Measurements from ENCODE around the gene HIP1R. TPM values are rescaled to one million over a fixed set of nuclear protein-coding genes. Genes with fewer than 3 reads are reported as not detected.
A peak's percentile ranks its signal among the peaks of the same experiment; 100 is the strongest.

The HIP1R gene
- total and polyA plus RNA-seq, 2 donors, result 23.8 to 49.0 TPM

DNA sequence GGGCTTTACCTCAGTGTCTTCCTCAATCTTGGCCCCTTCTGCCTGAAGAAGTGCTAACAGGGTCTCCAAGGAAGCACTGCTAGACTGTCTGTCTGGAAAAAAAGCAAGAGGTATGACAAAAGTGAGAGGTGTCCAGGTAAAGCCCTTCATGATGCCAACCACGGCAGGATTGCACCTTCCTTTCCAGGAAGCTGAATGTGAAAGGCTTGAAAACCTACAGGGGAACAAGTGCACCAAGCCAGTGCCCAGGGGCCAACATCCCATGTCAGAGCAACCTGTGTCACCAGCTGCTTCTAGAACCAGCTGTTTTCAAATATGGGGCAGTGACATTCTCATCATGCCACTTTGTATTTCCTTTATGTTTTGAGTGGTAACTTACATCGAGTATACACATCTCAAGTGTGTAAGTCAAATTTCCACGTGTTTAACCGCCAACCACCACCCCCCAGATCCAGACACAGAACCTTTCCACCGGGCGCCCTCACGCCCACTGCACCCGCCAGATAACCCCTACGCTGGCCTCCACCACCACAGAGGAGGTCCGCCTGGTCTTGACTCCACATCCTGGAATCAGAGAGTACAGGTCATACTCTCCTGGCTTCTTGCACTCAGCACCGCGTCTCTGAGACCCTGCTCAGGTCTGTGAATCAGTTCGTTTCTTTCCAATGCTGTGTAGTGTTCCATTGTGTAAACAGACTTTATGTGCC lies 33.4 kb downstream of the HIP1R start:
- peaks cover 65 to 72% of the 10 kb centered on the region in 2 donors for H3K36me3 ChIP-seq (ENCODE audit: control insufficient read depth in 2 of 2, insufficient read depth in 2 of 2, low read length in 1 of 2)
- 97% methylated on average over 13 of the region's 13 CpGs for WGBS
- DNase-seq (ENCODE audit: low read depth in 6 of 9, low spot score in 9 of 9), result no peak
- no peak overlapping the region for H3K4me3 ChIP-seq (ENCODE audit: low read length in 2 of 2)
- no peaks in the 10 kb centered on the region for H3K27me3 ChIP-seq (ENCODE audit: control insufficient read depth in 2 of 2, insufficient read depth in 1 of 2, low read length in 1 of 2)
- H3K27ac ChIP-seq (ENCODE audit: low read depth in 1 of 2, low read length in 1 of 2), result no peak overlapping the region
- H3K4me1 ChIP-seq (ENCODE audit: control insufficient read depth in 2 of 2, insufficient read depth in 2 of 2, low read length in 2 of 2), result peaks cover 20 to 52% of the 10 kb centered on the region in 2 donors
- H3K9me3 ChIP-seq (ENCODE audit: control insufficient read depth in 2 of 2, insufficient read depth in 1 of 2, low read length in 1 of 2), result peaks cover 1 to 5% of the 10 kb centered on the region in 2 donors

DNA sequence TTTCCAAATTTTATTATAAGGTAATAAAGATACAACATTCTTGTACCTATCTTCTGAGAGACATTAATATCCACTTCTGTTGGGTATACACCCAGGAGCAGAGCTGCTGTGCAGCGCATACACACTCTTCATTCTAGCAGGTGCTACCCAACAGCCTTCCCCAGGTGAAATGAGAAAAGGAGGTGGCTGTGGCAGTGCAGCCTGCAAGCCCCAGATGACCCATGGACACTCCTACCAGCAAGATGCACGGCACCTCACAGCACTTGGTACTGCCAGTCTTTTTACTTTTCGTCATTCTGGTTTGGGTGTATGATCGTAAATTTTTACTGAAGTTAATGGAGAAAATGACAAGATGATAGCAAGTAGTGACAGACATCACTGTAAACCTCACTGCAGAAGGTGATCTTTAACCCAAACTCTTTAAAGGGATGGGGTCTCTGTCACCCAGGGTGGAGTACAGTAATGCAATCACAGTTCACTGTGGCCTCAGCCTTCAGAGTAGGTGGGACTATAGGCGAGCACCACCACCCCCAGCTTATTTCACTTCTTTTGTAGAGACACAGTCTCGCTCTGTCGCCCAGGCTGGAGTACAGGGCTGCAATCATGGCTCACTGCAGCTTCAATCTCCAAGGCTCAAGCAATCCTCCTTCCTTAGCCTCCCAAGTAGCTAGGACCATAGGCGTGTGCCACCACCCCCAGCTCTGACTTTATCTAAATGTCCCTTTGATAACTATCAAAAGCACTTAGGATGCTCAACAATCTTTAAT lies 34.1 kb downstream of the HIP1R start:
- Histone ChIP-seq H3K27me3 (ENCODE audit: control insufficient read depth in 2 of 2, insufficient read depth in 1 of 2, low read length in 1 of 2) (no peaks in the 10 kb centered on the region), H3K27ac (ENCODE audit: low read depth in 1 of 2, low read length in 1 of 2) (no peak overlapping the region), H3K4me1 (ENCODE audit: control insufficient read depth in 2 of 2, insufficient read depth in 2 of 2, low read length in 2 of 2) (peaks cover 28 to 57% of the 10 kb centered on the region in 2 donors), H3K4me3 (ENCODE audit: low read length in 2 of 2) (no peak overlapping the region), H3K9me3 (ENCODE audit: control insufficient read depth in 2 of 2, insufficient read depth in 1 of 2, low read length in 1 of 2) (peaks cover 1 to 5% of the 10 kb centered on the region in 2 donors), H3K36me3 (ENCODE audit: control insufficient read depth in 2 of 2, insufficient read depth in 2 of 2, low read length in 1 of 2) (peaks cover 60 to 68% of the 10 kb centered on the region in 2 donors)
- DNase-seq (ENCODE audit: low read depth in 6 of 9, low spot score in 9 of 9), result no peak
- 97% methylated on average over 8 of the region's 8 CpGs for WGBS

- no peak for DNase-seq (ENCODE audit: low read depth in 6 of 9, low spot score in 9 of 9)
- 97% methylated on average over 11 of the region's 11 CpGs for WGBS
- Histone ChIP-seq H3K4me3 (ENCODE audit: low read length in 2 of 2) (no peak overlapping the region), H3K27ac (ENCODE audit: low read depth in 1 of 2, low read length in 1 of 2) (no peak overlapping the region), H3K9me3 (ENCODE audit: control insufficient read depth in 2 of 2, insufficient read depth in 1 of 2, low read length in 1 of 2) (peaks cover 0 to under 1% of the 10 kb centered on the region in 2 donors), H3K27me3 (ENCODE audit: control insufficient read depth in 2 of 2, insufficient read depth in 1 of 2, low read length in 1 of 2) (no peaks in the 10 kb centered on the region), H3K36me3 (ENCODE audit: control insufficient read depth in 2 of 2, insufficient read depth in 2 of 2, low read length in 1 of 2) (peaks cover 50 to 60% of the 10 kb centered on the region in 2 donors), H3K4me1 (ENCODE audit: control insufficient read depth in 2 of 2, insufficient read depth in 2 of 2, low read length in 2 of 2) (peaks cover 25 to 54% of the 10 kb centered on the region in 2 donors)
These were observed 35.0 kb downstream of the HIP1R start for GRCh38 chr12:122870163-122870842.

DNA sequence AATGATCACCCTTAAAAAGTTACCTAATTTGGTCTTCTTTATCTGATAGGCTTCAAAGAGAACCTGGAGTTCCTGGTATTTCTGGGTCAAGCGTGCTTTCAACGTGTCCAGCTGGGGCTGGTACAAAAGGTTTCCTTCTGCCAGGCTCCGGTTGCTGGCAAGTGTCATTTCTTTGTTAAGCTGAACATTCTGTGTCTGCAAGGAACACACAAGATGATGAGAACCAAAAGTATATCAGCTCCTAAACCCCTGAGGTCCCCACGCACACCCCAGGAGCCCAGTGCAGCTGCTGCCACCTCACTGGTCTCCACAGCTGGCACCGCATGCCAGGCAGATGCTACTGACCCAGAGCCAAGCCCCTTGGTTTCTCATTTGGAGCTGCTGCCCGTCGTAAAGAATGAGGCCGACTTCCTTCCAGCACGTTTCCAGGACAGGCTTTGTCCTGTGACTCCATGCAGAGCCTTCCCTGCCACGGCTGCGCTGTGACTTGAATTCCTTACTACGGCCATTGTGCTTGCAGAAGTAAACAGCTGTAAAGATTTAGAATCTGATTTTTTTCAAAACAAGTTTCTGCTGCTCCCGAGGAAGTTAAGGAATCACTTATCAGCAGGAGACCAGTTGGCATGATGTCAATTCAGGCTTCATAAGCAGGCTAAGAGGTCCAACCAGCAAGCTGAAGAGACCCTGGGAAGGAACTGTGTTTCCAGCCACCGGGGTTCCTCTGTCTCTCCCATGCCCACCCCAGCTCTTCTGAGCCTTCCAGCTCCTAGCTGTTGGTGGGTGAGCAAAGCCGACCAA lies 35.8 kb downstream of the HIP1R start:
- Histone ChIP-seq H3K27ac (ENCODE audit: low read depth in 1 of 2, low read length in 1 of 2) (peak overlapping the region in 1 of 2 donors; percentile 55), H3K4me3 (ENCODE audit: low read length in 2 of 2) (peak overlapping the region; percentile 16 to 21), H3K4me1 (ENCODE audit: control insufficient read depth in 2 of 2, insufficient read depth in 2 of 2, low read length in 2 of 2) (peaks cover 29 to 53% of the 10 kb centered on the region in 2 donors), H3K36me3 (ENCODE audit: control insufficient read depth in 2 of 2, insufficient read depth in 2 of 2, low read length in 1 of 2) (peaks cover 43 to 52% of the 10 kb centered on the region in 2 donors), H3K27me3 (ENCODE audit: control insufficient read depth in 2 of 2, insufficient read depth in 1 of 2, low read length in 1 of 2) (no peaks in the 10 kb centered on the region), H3K9me3 (ENCODE audit: control insufficient read depth in 2 of 2, insufficient read depth in 1 of 2, low read length in 1 of 2) (no peaks in the 10 kb centered on the region)
- DNase-seq (ENCODE audit: low read depth in 6 of 9, low spot score in 9 of 9), result no peak
- WGBS, result 48% methylated on average over 15 of the region's 15 CpGs

DNA sequence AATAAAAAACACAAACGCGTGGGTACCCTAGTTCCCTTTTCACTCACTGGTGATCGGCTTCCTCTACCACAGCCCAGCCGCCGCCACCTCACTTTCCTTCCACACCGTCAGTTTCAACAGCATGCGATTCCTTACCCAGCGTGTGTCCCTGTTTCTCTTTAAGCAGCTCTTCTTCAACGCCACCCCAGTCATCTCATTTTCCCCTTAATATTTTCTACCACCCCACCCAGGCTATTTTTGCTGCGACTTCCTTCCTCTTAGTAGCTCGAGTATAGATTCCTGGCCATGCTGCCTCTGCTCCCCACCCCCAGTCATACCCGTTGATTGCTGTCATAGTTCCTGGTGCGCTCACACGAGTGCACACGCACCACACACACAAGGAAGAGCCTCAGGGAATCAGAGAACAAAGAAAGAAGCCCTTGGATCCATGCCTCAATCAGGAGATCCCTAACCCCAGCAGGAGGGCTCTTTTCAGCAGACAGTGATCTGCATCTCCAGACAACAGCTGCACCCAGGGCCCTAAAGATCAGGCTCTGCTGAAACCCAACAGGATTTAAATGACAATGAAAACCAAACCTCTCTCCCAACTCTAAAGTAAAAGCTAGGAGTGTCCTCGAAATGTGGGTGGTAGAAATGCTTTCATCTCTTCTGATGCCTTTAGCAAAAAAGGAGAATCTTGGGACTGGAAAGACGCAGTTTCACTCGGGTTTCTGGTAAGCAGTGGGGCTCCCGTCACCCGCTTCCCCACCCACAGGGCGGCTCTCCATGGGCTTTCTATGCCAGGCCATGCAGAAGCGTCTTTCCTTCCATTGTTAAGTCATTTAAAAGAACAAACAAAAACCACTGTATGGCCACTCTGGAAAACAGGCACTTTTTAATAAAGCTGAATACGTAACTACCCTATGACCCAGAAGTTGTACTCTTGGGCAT lies 36.9 kb downstream of the HIP1R start:
- H3K9me3 ChIP-seq (ENCODE audit: control insufficient read depth in 2 of 2, insufficient read depth in 1 of 2, low read length in 1 of 2), result no peaks in the 10 kb centered on the region
- peak overlapping the region; percentile 16 to 21 for H3K4me3 ChIP-seq (ENCODE audit: low read length in 2 of 2)
- no peaks in the 10 kb centered on the region for H3K27me3 ChIP-seq (ENCODE audit: control insufficient read depth in 2 of 2, insufficient read depth in 1 of 2, low read length in 1 of 2)
- H3K4me1 ChIP-seq (ENCODE audit: control insufficient read depth in 2 of 2, insufficient read depth in 2 of 2, low read length in 2 of 2), result peaks cover 30 to 56% of the 10 kb centered on the region in 2 donors
- 28% methylated on average over 23 of the region's 23 CpGs for WGBS
- H3K27ac ChIP-seq (ENCODE audit: low read depth in 1 of 2, low read length in 1 of 2), result peak overlapping the region; percentile 55 to 56
- DNase-seq (ENCODE audit: low read depth in 6 of 9, low spot score in 9 of 9), result peak in 1 of 9 donors; percentile 59
- H3K36me3 ChIP-seq (ENCODE audit: control insufficient read depth in 2 of 2, insufficient read depth in 2 of 2, low read length in 1 of 2), result peaks cover 32 to 42% of the 10 kb centered on the region in 2 donors

DNA sequence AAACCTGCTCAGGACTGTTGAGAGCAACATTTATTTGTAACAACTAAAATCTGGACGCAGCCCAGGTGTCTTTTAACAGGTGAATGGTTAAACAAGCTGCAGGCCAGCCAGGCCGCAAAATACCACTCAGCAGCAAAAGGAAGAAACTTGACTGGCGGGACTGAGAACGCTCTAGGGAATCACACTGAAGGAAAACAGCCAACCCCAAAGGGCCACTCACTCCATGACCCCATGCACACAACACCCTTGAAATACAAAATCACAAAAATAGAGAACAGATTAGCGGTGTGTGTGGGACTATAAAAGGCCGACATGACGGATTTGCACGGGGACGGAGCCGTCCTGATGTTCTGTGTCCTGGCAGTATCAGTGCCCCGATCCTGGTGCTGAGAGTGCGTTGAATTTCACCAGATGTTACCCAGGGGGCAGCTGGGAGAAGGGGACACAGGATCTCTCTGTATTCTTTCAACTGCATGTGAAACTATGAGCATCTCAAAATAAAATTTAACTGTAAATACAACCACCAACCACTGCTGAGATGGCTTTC lies 37.6 kb downstream of the HIP1R start:
- DNase-seq (ENCODE audit: low read depth in 6 of 9, low spot score in 9 of 9), result no peak
- Histone ChIP-seq H3K36me3 (ENCODE audit: control insufficient read depth in 2 of 2, insufficient read depth in 2 of 2, low read length in 1 of 2) (peaks cover 25 to 34% of the 10 kb centered on the region in 2 donors), H3K27ac (ENCODE audit: low read depth in 1 of 2, low read length in 1 of 2) (no peak overlapping the region), H3K4me3 (ENCODE audit: low read length in 2 of 2) (no peak overlapping the region), H3K27me3 (ENCODE audit: control insufficient read depth in 2 of 2, insufficient read depth in 1 of 2, low read length in 1 of 2) (no peaks in the 10 kb centered on the region), H3K9me3 (ENCODE audit: control insufficient read depth in 2 of 2, insufficient read depth in 1 of 2, low read length in 1 of 2) (no peaks in the 10 kb centered on the region), H3K4me1 (ENCODE audit: control insufficient read depth in 2 of 2, insufficient read depth in 2 of 2, low read length in 2 of 2) (peaks cover 30 to 63% of the 10 kb centered on the region in 2 donors)
- 93% methylated on average over 12 of the region's 12 CpGs for WGBS

GRCh38 chr12:122873540-122873939 lies 38.3 kb downstream of the HIP1R start:
- no peak for DNase-seq (ENCODE audit: low read depth in 6 of 9, low spot score in 9 of 9)
- Histone ChIP-seq H3K4me1 (ENCODE audit: control insufficient read depth in 2 of 2, insufficient read depth in 2 of 2, low read length in 2 of 2) (peaks cover 30 to 70% of the 10 kb centered on the region in 2 donors), H3K4me3 (ENCODE audit: low read length in 2 of 2) (no peak overlapping the region), H3K9me3 (ENCODE audit: control insufficient read depth in 2 of 2, insufficient read depth in 1 of 2, low read length in 1 of 2) (no peaks in the 10 kb centered on the region), H3K27ac (ENCODE audit: low read depth in 1 of 2, low read length in 1 of 2) (no peak overlapping the region), H3K36me3 (ENCODE audit: control insufficient read depth in 2 of 2, insufficient read depth in 2 of 2, low read length in 1 of 2) (peaks cover 18 to 28% of the 10 kb centered on the region in 2 donors), H3K27me3 (ENCODE audit: control insufficient read depth in 2 of 2, insufficient read depth in 1 of 2, low read length in 1 of 2) (no peaks in the 10 kb centered on the region)
- WGBS, result 85% methylated on average over 4 of the region's 4 CpGs
